WTC11 (cell line): ENCODE measurements around the gene ILRUN. TPM values are rescaled to one million over a fixed set of nuclear protein-coding genes. Genes with fewer than 3 reads are reported as not detected.

Experiments used
- ATAC-seq: fragments of 200-7000 bp; cut with Tn5 transposase; 2 replicates; pipeline ENCODE4 v1.10.0; 2021; ENCODE audit warnings: mild to moderate bottlenecking, moderate library complexity
- CTCF ChIA-PET: fragments of 300-600 bp; sonication (Branson Sonifier 250); formaldehyde crosslinking; loops from one replicate; lab custom pipeline; 2021; ENCODE audit warnings: antibody characterized with exemption; lab: Charles Lee
- POLR2A ChIA-PET: fragments of 350-600 bp; sonication (Branson Sonifier 250); formaldehyde crosslinking; loops from one replicate; lab custom pipeline; 2021; ENCODE audit warnings: antibody characterized with exemption; lab: Charles Lee
- DNase-seq: peaks from one replicate; pipeline ENCODE4 v3.0.0; 2021; ENCODE audit warnings: low spot score
- H3K27ac Mint-ChIP-seq: 2 replicates; pipeline ENCODE4 v1.8.0; 2021; ENCODE audit warnings: mixed read lengths
- H3K27me3 Mint-ChIP-seq: 2 replicates; pipeline ENCODE4 v1.8.0; 2021; ENCODE audit warnings: low read depth, mild to moderate bottlenecking, moderate library complexity, mixed read lengths
- H3K36me3 Mint-ChIP-seq: 2 replicates; pipeline ENCODE4 v1.8.0; 2021; ENCODE audit warnings: mixed read lengths
- H3K4me1 Mint-ChIP-seq: 2 replicates; pipeline ENCODE4 v1.8.0; 2022; ENCODE audit warnings: mixed read lengths
- H3K4me3 Mint-ChIP-seq: 2 replicates; pipeline ENCODE4 v1.8.0; 2021; ENCODE audit warnings: mild to moderate bottlenecking, moderate library complexity, mixed read lengths
- H3K9me3 Mint-ChIP-seq: 2 replicates; pipeline ENCODE4 v1.8.0; 2021; ENCODE audit warnings: mixed read lengths
- ELF4 ChIP-seq: sonication (generic); formaldehyde crosslinking; IDR thresholded peaks from 2 replicates; pipeline ENCODE4 v1.8.1; 2022; ENCODE audit warnings: low read depth, mild to moderate bottlenecking, moderate library complexity, missing genetic modification reagents
- ETV6 ChIP-seq: sonication (generic); formaldehyde crosslinking; IDR thresholded peaks from 2 replicates; pipeline ENCODE4 v1.8.1; 2022; ENCODE audit warnings: mild to moderate bottlenecking, missing genetic modification reagents
- FOXP1 ChIP-seq: sonication (generic); formaldehyde crosslinking; IDR thresholded peaks from 2 replicates; pipeline ENCODE4 v1.8.0; 2022; ENCODE audit warnings: missing genetic modification reagents, mild to moderate bottlenecking, moderate library complexity, borderline replicate concordance
- IRF1 ChIP-seq: sonication (generic); formaldehyde crosslinking; IDR thresholded peaks from 2 replicates; pipeline ENCODE4 v1.8.0; 2023; ENCODE audit warnings: missing genetic modification reagents
- IRF2 ChIP-seq: sonication (generic); formaldehyde crosslinking; IDR thresholded peaks from 2 replicates; pipeline ENCODE4 v1.8.0; 2022; ENCODE audit warnings: low read depth, missing genetic modification reagents, borderline replicate concordance
- NFYB ChIP-seq: sonication (generic); formaldehyde crosslinking; conservative IDR thresholded peaks from 2 replicates; pipeline ENCODE4 v1.8.0; 2022; ENCODE audit warnings: low read depth, missing genetic modification reagents
- NR2C2 ChIP-seq: sonication (generic); formaldehyde crosslinking; IDR thresholded peaks from 2 replicates; pipeline ENCODE4 v1.8.0; 2022; ENCODE audit warnings: mild to moderate bottlenecking, missing genetic modification reagents
- SOX15 ChIP-seq: fragments of 250-450 bp; sonication (Bioruptor Pico); IDR thresholded peaks from 2 replicates; pipeline ENCODE4 v1.9.0; 2021; ENCODE audit warnings: mild to moderate bottlenecking
- TCF7 ChIP-seq: sonication (generic); formaldehyde crosslinking; IDR thresholded peaks from 2 replicates; pipeline ENCODE4 v1.8.0; 2022; ENCODE audit warnings: mild to moderate bottlenecking, low read depth, missing genetic modification reagents, moderate library complexity
- ZNF232 ChIP-seq: sonication (generic); formaldehyde crosslinking; IDR thresholded peaks from 2 replicates; pipeline ENCODE4 v1.8.0; 2022; ENCODE audit warnings: mild to moderate bottlenecking, missing genetic modification reagents
- total RNA-seq: library from RNA; stranded (reverse); gene quantifications from 3 replicates; pipeline ENCODE4 v1.2.3, GENCODE V29; 2021
- TF ChIP-seq, protein P1 (sequence below): sonication (generic); formaldehyde crosslinking; IDR thresholded peaks from 2 replicates; pipeline ENCODE4 v1.8.1; 2022; ENCODE audit warnings: mild to moderate bottlenecking, moderate library complexity, missing genetic modification reagents
- TF ChIP-seq, protein P2 (sequence below): fragments of 250-450 bp; sonication (Bioruptor Pico); IDR thresholded peaks from 2 replicates; pipeline ENCODE4 v1.9.0; 2021; ENCODE audit warnings: mild to moderate bottlenecking, borderline replicate concordance
- TF ChIP-seq, protein P3 (sequence below): sonication (generic); formaldehyde crosslinking; IDR thresholded peaks from 2 replicates; pipeline ENCODE4 v1.8.0; 2022; ENCODE audit warnings: mild to moderate bottlenecking, missing genetic modification reagents
- TF ChIP-seq, protein P4 (sequence below): sonication (generic); formaldehyde crosslinking; IDR thresholded peaks from 2 replicates; pipeline ENCODE4 v1.8.0; 2023; ENCODE audit warnings: mild to moderate bottlenecking, missing genetic modification reagents
- TF ChIP-seq, protein P5 (sequence below): fragments of 250-450 bp; sonication (Bioruptor Pico); IDR thresholded peaks from 2 replicates; pipeline ENCODE4 v2.1.2; 2022; ENCODE audit warnings: mild to moderate bottlenecking, moderate library complexity
- TF ChIP-seq, protein P6 (sequence below): sonication (generic); formaldehyde crosslinking; IDR thresholded peaks from 2 replicates; pipeline ENCODE4 v1.8.1; 2022; ENCODE audit warnings: mild to moderate bottlenecking, missing genetic modification reagents, moderate library complexity, borderline replicate concordance

ILRUN gene
- total RNA-seq, 1 experiment from 2014 or later = 75.5 TPM

DNA sequence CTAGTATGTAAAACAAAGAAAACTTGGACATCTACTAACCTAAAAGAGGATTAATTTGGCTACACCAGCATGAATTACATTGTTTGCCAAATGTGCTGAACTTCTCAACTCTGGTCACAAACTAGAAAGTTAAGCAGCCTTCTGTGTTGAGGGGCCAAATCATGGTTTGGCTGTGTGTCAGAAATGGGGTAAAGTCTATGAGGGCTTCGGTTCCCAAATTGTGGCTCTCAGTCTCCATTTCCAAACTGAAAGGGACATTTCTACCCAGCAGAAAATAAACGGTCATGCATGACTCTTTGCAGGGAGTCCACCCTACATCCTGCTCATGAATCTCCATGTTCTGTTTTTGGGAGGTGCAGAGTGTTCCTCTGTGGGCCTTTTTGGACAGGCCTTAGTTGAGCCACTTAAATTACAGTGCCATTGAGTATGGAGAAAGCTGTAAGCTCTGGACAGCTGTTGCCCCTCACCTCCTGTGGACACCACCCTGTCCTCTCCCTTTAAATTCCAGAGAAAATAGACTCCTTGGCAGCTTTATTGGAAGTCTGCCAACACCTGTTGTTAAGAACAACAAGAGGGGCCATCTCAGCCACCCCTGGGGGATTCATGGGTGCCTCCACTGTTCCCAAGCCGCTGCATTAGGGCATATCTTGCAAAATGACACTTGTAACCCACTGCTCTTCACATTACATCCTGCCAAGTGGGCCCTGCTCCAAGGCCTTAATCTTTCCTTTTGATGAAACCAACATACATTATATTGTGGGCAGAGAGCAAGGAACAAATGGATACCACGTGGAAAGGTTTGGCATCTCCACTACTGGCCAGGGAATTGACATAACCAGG lies 33.3 kb upstream of the ILRUN start (continued):
- TF ChIP-seq, protein P1, sequence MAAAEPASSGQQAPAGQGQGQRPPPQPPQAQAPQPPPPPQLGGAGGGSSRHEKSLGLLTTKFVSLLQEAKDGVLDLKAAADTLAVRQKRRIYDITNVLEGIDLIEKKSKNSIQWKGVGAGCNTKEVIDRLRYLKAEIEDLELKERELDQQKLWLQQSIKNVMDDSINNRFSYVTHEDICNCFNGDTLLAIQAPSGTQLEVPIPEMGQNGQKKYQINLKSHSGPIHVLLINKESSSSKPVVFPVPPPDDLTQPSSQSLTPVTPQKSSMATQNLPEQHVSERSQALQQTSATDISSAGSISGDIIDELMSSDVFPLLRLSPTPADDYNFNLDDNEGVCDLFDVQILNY (CRISPR knock-in tag) = no peak
- TF ChIP-seq, protein P2, sequence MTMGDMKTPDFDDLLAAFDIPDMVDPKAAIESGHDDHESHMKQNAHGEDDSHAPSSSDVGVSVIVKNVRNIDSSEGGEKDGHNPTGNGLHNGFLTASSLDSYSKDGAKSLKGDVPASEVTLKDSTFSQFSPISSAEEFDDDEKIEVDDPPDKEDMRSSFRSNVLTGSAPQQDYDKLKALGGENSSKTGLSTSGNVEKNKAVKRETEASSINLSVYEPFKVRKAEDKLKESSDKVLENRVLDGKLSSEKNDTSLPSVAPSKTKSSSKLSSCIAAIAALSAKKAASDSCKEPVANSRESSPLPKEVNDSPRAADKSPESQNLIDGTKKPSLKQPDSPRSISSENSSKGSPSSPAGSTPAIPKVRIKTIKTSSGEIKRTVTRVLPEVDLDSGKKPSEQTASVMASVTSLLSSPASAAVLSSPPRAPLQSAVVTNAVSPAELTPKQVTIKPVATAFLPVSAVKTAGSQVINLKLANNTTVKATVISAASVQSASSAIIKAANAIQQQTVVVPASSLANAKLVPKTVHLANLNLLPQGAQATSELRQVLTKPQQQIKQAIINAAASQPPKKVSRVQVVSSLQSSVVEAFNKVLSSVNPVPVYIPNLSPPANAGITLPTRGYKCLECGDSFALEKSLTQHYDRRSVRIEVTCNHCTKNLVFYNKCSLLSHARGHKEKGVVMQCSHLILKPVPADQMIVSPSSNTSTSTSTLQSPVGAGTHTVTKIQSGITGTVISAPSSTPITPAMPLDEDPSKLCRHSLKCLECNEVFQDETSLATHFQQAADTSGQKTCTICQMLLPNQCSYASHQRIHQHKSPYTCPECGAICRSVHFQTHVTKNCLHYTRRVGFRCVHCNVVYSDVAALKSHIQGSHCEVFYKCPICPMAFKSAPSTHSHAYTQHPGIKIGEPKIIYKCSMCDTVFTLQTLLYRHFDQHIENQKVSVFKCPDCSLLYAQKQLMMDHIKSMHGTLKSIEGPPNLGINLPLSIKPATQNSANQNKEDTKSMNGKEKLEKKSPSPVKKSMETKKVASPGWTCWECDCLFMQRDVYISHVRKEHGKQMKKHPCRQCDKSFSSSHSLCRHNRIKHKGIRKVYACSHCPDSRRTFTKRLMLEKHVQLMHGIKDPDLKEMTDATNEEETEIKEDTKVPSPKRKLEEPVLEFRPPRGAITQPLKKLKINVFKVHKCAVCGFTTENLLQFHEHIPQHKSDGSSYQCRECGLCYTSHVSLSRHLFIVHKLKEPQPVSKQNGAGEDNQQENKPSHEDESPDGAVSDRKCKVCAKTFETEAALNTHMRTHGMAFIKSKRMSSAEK = no peak
- TF ChIP-seq, protein P3, sequence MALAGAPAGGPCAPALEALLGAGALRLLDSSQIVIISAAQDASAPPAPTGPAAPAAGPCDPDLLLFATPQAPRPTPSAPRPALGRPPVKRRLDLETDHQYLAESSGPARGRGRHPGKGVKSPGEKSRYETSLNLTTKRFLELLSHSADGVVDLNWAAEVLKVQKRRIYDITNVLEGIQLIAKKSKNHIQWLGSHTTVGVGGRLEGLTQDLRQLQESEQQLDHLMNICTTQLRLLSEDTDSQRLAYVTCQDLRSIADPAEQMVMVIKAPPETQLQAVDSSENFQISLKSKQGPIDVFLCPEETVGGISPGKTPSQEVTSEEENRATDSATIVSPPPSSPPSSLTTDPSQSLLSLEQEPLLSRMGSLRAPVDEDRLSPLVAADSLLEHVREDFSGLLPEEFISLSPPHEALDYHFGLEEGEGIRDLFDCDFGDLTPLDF (CRISPR knock-in tag) = no peak

DNA sequence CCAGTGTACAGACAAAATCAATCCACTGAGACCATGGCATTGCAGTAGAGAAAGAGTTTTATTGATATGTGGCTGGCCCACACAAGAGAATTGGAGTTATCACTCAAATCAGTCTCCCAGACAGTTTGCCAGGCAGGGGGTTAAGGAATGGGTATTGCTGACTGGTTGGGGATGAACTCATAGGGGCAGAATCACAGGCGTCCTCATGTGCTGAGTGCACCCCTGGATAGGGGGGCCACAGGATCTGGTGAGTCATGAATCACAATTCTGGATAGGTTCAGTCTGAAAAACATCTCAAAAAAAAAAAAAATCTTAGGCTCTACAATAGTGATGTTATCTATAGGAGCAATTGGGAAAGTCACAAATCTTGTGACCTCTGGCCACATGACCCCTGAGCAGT lies 29.5 kb upstream of the ILRUN start:
- ATAC-seq (no peak), DNase-seq (no peak)
- Mint-ChIP-seq H3K36me3 (peaks cover 5% of the 10 kb centered on the region; the same call in 1 of the 2 replicates), H3K27ac (no peak overlapping the region), H3K9me3 (peaks cover 6% of the 10 kb centered on the region), H3K4me3 (no peak overlapping the region), H3K4me1 (peaks cover 12% of the 10 kb centered on the region), H3K27me3 (no peaks in the 10 kb centered on the region)
- POLR2A ChIA-PET = no interaction called here
- TF ChIP-seq, protein P4, sequence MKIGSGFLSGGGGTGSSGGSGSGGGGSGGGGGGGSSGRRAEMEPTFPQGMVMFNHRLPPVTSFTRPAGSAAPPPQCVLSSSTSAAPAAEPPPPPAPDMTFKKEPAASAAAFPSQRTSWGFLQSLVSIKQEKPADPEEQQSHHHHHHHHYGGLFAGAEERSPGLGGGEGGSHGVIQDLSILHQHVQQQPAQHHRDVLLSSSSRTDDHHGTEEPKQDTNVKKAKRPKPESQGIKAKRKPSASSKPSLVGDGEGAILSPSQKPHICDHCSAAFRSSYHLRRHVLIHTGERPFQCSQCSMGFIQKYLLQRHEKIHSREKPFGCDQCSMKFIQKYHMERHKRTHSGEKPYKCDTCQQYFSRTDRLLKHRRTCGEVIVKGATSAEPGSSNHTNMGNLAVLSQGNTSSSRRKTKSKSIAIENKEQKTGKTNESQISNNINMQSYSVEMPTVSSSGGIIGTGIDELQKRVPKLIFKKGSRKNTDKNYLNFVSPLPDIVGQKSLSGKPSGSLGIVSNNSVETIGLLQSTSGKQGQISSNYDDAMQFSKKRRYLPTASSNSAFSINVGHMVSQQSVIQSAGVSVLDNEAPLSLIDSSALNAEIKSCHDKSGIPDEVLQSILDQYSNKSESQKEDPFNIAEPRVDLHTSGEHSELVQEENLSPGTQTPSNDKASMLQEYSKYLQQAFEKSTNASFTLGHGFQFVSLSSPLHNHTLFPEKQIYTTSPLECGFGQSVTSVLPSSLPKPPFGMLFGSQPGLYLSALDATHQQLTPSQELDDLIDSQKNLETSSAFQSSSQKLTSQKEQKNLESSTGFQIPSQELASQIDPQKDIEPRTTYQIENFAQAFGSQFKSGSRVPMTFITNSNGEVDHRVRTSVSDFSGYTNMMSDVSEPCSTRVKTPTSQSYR (CRISPR knock-in tag) = no peak
- no peak for TF ChIP-seq FOXP1 (CRISPR knock-in tag)
- CTCF ChIA-PET = no interaction called here

DNA sequence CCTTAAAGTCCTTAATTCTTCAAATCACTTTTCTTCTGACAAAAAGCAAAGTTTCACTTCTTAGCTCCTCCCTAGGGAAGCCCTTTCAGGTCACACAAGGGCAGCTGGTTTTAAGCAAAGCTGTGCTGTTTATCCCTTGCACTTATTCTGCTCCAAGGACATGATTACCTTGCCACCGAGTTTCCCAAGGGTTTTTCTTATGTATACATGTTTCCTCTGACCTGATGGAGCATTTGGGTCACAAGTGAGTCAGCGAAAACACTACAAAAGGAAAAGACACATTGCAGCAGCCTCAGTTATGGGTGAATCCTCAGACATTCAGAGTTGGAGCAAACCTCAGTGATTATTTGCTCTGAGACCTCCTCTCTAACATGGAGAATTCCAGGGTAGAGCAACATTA lies 26.6 kb upstream of the ILRUN start:
- ATAC-seq (peak; percentile 36; the same call in 1 of the 2 replicates), DNase-seq (no peak)
- CTCF ChIA-PET = no interaction called here
- H3K36me3 Mint-ChIP-seq = peaks cover 5% of the 10 kb centered on the region; the same call in 1 of the 2 replicates
- peaks cover 27% of the 10 kb centered on the region for H3K4me1 Mint-ChIP-seq
- POLR2A ChIA-PET = no interaction called here
- peaks cover 6% of the 10 kb centered on the region for H3K9me3 Mint-ChIP-seq
- no peaks in the 10 kb centered on the region; the same call in 1 of the 2 replicates for H3K27me3 Mint-ChIP-seq
- H3K4me3 Mint-ChIP-seq = no peak overlapping the region
- TF ChIP-seq IRF1 (CRISPR knock-in tag) (no peak), IRF2 (CRISPR knock-in tag) (no peak), NR2C2 (no peak), ETV6 (CRISPR knock-in tag) (no peak), SOX15 (CRISPR knock-in tag) (no peak), ZNF232 (CRISPR knock-in tag) (no peak), NFYB (CRISPR knock-in tag) (no peak), ELF4 (CRISPR knock-in tag) (no peak), TCF7 (CRISPR knock-in tag) (no peak)
- TF ChIP-seq, protein P5, sequence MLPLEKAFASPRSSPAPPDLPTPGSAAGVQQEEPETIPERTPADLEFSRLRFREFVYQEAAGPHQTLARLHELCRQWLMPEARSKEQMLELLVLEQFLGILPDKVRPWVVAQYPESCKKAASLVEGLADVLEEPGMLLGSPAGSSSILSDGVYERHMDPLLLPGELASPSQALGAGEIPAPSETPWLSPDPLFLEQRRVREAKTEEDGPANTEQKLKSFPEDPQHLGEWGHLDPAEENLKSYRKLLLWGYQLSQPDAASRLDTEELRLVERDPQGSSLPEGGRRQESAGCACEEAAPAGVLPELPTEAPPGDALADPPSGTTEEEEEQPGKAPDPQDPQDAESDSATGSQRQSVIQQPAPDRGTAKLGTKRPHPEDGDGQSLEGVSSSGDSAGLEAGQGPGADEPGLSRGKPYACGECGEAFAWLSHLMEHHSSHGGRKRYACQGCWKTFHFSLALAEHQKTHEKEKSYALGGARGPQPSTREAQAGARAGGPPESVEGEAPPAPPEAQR (CRISPR knock-in tag) = no peak
- TF ChIP-seq, protein P6, sequence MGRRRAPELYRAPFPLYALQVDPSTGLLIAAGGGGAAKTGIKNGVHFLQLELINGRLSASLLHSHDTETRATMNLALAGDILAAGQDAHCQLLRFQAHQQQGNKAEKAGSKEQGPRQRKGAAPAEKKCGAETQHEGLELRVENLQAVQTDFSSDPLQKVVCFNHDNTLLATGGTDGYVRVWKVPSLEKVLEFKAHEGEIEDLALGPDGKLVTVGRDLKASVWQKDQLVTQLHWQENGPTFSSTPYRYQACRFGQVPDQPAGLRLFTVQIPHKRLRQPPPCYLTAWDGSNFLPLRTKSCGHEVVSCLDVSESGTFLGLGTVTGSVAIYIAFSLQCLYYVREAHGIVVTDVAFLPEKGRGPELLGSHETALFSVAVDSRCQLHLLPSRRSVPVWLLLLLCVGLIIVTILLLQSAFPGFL (CRISPR knock-in tag) = no peak
- peak overlapping the region; percentile 89 for H3K27ac Mint-ChIP-seq
